ENCODE measurements around the gene TMEM37. TPM values are rescaled to one million over a fixed set of nuclear protein-coding genes. Genes with fewer than 3 reads are reported as not detected.

The TMEM37 gene
- total and polyA plus RNA-seq, 2 of the 13 experiments (the other 11 are each of a cell fraction or from before 2014, with no cell fraction given) = 37.7 to 115 TPM

DNA sequence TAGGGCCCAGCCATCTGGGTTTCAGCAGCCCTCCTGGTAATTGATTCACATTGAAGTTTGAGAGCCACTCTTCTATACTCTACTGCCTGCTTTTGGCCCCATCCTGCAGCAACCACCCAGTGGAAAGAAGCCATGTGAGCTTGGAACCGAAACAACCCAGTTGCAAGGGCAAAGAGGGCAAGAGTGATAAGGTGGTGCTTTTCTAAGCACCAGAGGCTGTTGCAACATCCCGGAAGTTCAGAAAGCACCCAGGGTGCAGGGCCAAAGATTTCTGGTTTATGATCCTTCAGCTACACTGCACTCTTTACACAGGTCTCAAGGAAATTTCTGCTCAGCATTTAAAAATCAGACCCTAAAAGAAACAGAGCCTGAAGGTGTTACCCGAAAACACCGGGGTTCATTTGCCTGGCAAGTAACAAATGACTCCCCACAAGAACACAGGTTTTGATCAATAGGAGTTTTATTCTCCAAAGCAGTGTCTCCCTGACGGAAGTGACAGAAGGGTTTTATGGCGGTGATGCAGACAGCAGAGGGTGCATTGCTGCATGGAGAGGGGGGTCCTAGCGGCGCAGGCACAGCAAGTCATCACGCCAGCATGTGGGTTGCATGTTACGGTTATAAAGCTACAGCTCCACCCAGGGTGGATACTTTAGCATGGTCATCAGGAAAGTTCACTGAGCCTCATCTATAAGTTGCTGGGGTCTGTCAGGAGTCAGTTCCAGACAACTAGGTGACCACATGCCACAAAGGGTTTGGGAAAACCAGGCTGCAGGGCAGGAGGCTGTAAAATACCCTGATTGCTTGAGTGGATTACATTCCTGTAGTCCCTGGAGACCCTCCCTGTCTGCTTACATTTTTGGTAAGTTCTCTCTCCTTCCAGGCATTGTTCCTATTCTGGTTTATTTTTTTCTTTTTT is 28.8 kb upstream of the TMEM37 start (continued):
- TF ChIP-seq ZNF333 (CRISPR knock-in tag; IDR thresholded peaks at IDR 0.05; ENCODE audit: borderline replicate concordance) (no peak), ZNF761 (CRISPR knock-in tag; conservative IDR thresholded peaks at IDR 0.05) (no peak), ZBED4 (CRISPR knock-in tag; IDR thresholded peaks at IDR 0.05; ENCODE audit: borderline replicate concordance) (peak; percentile 68; the same call in 1 of the 2 replicates), MIER2 (CRISPR knock-in tag; IDR thresholded peaks at IDR 0.05) (no peak), TIGD3 (CRISPR knock-in tag; IDR thresholded peaks at IDR 0.05; ENCODE audit: borderline replicate concordance) (no peak), MED1 (CRISPR knock-in tag; IDR thresholded peaks at IDR 0.05) (peak; percentile 57), KDM3A (CRISPR knock-in tag; IDR thresholded peaks at IDR 0.05; ENCODE audit: low read depth) (no peak), NR2F6 (IDR thresholded peaks at IDR 0.05) (peak; percentile 40; the same call in 1 of the 2 replicates), NR2F6 (CRISPR knock-in tag; IDR thresholded peaks at IDR 0.05) (peak; percentile 70), ZSCAN9 (CRISPR knock-in tag; IDR thresholded peaks at IDR 0.05; ENCODE audit: borderline replicate concordance) (no peak), NFATC3 (CRISPR knock-in tag; IDR thresholded peaks at IDR 0.05) (no peak), ZNF703 (CRISPR knock-in tag; IDR thresholded peaks at IDR 0.05; ENCODE audit: borderline replicate concordance) (no peak), ZMYM4 (CRISPR knock-in tag; IDR thresholded peaks at IDR 0.05) (peak; percentile 66), ZNF691 (CRISPR knock-in tag; IDR thresholded peaks at IDR 0.05; ENCODE audit: borderline replicate concordance, low read depth) (no peak), NR3C1 (CRISPR knock-in tag; IDR thresholded peaks at IDR 0.05) (no peak), YEATS4 (CRISPR knock-in tag; IDR thresholded peaks at IDR 0.05; ENCODE audit: borderline replicate concordance) (no peak), ELF1 (CRISPR knock-in tag; IDR thresholded peaks at IDR 0.05) (peak; percentile 97)
- TF ChIP-seq, protein P1, sequence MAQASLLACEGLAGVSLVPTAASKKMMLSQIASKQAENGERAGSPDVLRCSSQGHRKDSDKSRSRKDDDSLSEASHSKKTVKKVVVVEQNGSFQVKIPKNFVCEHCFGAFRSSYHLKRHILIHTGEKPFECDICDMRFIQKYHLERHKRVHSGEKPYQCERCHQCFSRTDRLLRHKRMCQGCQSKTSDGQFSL (CRISPR knock-in tag; IDR thresholded peaks at IDR 0.05) = no peak
- TF ChIP-seq, protein P2, sequence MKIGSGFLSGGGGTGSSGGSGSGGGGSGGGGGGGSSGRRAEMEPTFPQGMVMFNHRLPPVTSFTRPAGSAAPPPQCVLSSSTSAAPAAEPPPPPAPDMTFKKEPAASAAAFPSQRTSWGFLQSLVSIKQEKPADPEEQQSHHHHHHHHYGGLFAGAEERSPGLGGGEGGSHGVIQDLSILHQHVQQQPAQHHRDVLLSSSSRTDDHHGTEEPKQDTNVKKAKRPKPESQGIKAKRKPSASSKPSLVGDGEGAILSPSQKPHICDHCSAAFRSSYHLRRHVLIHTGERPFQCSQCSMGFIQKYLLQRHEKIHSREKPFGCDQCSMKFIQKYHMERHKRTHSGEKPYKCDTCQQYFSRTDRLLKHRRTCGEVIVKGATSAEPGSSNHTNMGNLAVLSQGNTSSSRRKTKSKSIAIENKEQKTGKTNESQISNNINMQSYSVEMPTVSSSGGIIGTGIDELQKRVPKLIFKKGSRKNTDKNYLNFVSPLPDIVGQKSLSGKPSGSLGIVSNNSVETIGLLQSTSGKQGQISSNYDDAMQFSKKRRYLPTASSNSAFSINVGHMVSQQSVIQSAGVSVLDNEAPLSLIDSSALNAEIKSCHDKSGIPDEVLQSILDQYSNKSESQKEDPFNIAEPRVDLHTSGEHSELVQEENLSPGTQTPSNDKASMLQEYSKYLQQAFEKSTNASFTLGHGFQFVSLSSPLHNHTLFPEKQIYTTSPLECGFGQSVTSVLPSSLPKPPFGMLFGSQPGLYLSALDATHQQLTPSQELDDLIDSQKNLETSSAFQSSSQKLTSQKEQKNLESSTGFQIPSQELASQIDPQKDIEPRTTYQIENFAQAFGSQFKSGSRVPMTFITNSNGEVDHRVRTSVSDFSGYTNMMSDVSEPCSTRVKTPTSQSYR (CRISPR knock-in tag; IDR thresholded peaks at IDR 0.05; ENCODE audit: borderline replicate concordance) = peak; percentile 38; the same call in 1 of the 2 replicates

All from HepG2 (cell line).